CD4-positive, alpha-beta T cell treated with Interleukin-15 for 4 hours (primary cell): Measurements from ENCODE around the gene RELL2.

ENCODE experiments used
- DNase-seq: peaks from one replicate; pipeline ENCODE4 v3.0.0-alpha.2; 2020; ENCODE audit warnings: low spot score

Gene RELL2

DNA sequence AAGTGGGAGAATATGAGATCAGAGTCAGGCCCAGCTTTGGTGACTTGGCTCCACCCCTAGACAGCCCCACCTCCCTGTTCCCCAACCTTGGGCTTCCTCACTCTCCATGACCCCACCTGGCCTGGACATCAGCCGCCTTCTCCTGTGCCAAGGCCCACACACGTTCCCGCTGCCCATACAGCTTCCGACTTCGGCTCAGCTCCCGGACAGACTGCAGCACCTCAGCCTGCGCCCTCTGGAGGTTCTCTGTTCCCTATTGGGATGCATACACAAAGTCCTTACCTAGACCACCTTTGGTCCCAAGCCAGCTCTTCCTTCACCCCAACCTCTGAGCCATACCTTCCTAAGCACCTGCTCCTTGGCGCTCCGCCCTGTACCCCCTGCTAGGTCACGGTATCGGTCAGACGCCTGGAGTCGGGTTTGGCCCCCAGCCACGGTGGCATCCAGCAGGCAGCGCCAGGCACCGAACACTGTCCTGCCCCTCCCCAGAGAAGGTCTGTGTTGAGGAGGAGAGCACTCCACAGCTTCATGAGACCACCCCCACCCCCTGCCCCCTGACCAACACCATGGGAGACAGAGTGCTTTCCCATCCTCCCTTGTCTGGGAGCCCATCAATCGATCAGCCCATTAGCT is 12.4 kb downstream of the RELL2 start:
- DNase-seq: no peak

GRCh38 chr5:141649972-141650371 is 13.2 kb downstream of the RELL2 start:
- no peak for DNase-seq

DNA sequence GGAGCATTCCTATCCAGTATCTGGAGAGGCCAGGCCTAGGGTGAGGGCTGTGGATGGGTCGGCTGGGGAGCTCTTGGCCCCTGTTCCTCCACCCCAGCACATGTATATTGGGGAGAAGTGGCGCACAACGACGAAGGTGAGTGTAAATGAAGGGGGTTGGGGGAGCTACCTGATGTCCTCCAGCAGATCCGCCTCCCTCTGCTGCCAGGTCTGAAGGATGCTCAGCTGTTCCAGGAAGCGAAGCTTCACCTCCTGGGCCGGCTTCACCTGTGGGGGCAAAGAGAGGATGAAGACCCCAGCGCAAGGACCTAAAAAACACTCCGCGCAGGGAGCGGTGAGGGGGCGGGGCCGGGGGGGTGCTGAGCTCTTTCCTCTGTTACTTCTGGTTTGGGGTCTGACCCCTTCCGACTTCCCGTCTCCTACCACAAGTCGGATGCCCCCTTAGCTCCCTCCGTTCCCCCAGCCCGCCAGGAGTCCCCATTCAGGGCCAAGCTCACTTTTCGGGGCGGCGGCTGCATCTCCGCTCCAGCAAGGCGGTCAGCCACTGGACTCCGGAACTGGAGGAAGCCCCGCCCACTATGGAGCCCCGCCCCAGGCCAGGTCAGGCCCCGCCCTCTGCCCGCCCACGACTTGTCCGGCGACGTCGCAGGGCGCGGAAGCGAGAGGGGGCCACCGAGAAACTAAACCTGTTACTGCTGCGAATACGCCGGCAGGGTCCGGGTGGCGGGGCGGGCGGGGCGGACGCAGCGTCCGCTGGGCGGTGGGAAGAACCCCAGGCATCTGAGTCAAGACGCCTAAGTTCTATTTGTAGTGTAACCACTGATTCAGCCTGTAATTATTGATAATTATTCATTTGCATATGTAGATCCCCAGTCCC is 14.3 kb downstream of the RELL2 start, which contains the start of gene FCHSD1:
Gene FCHSD1 (minus strand): TSS at position 568 of the 877 bp plus-strand sequence. CDS start 50 bp downstream, at position 518.
- DNase-seq: peak; percentile 80

GRCh38 chr5:141651728-141652105 is 14.9 kb downstream of the RELL2 start:
- no peak for DNase-seq

DNA sequence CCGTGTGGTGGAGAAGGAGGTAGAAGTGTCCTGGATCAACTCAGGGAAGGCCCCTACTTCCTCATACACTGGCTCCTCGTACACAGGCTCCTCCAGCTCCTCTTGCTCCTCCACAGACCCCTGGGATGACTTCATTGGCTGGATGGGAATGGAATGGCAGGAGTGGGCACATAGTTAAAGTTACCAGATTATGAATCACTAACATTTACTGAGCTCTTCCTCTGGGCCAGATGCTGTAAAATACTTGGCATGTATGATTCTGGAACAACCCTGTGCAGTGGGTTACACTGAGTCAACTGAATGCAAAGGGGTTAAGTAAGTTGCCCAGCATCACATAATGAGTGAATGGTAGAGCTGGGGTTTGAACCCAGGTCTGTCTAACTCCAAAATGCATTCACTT is 17.5 kb downstream of the RELL2 start:
- DNase-seq: no peak

GRCh38 chr5:141655020-141655419 is 18.2 kb downstream of the RELL2 start:
- DNase-seq: no peak

DNA sequence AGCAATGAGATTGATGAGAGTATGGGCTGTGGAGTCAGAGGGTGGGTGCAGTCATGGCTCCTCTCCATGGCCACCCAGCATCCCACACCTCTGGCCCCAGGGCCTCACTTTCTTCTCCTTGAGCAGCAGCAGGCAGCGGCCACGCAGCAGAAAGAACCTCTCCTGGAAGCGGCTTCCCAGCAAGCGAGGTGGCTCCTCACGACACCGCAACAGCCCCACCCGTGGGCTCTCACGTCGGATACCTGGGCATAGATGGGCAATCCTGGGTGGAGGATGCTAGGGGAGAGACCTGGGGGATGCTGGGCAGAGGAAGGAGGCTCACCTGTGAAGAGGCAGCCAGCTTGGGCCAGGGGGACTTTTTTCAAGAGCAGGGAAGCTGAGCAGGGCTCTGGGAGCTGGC is 19.6 kb downstream of the RELL2 start:
- no peak for DNase-seq

DNA sequence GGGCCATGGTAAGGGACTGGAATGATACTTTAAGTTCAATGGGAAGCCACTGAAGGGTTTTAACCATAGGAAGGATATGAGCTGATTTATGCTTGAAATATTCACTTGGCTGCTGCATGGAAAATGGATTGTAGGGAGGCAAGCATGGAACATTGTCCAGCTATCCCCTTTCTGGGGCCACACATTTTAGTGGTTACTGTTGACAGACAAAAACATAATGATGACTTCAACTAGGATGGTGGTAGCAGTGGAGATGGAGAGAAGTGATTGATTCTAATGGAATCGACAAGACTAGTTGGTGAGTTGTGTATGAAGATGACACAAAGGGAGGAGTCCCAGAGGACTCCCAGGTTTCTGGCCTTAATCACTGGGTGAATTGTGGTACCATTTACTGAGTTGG is 20.6 kb downstream of the RELL2 start:
- no peak for DNase-seq

DNA sequence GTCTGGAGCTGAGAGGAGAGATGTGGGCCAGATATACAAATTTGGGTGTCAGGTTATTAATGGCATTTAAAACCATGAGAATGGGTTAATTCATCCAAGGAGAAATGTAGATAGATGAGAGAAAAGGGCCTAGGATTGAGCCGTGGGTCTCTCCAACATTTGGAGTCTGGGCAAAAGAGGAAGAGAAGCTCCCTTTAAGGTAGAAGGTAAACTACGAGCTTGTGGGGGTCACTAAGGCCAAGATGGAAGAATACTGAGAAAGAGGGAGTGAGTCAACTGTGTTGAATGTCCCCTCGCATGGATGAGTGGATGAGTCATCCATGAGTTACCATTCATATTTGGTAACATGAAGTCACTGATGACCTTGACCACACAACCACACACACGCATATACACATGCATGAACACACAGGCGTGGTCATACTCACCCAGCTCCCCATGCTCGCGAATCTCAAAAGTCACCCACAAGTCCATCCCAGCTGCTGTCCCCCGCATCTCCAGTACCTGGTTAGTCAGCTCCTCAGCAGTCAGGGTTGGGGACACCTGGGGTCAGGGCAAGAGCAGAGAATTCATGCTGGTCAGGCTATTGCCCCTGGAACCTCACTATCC is 21.2 kb downstream of the RELL2 start:
- no peak for DNase-seq

- no peak for DNase-seq
These were observed 25.2 kb downstream of the RELL2 start for GRCh38 chr5:141662028-141662427.

GRCh38 chr5:141663506-141663905 is 26.7 kb downstream of the RELL2 start:
- DNase-seq: no peak

- peak; percentile 68 for DNase-seq
These were observed 28.1 kb downstream of the RELL2 start for GRCh38 chr5:141664733-141665461.

GRCh38 chr5:141665995-141666940 is 29.5 kb downstream of the RELL2 start:
- no peak for DNase-seq

DNA sequence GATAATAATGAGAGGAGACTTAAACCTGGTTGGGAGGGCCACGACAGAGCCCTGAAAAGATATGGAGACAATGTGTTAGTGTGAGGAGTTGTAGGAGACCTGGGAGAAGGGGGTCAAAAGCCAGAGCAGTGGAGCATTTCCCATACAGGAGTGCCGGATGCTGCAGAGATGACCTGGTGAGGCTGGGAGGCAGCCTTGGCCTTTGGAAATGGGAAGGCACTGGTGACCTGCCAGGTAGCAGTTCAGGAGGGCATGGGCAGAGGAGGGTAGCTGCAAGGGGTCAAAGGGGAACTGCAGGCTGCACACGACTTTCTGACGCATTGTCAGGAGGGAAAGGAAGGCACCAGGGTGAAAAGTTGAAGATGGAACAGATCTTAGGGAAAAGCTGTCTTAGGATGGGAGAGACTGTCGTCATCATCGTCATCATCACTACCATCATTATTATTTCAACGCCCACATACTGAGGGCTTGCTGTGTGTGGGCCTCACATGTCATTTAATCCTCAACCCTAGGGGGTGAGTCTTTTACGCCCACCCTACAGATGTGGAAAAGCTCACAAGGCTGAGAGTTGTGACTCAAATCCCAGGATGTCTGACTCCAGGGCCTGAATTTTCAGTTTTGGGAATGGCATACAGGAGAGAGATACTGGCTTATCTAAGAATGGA is 31.9 kb downstream of the RELL2 start:
- DNase-seq: no peak

GRCh38 chr5:141669520-141669919 is 32.7 kb downstream of the RELL2 start:
- DNase-seq: no peak

GRCh38 chr5:141672071-141672840 is 35.5 kb downstream of the RELL2 start:
- no peak for DNase-seq

- no peak for DNase-seq
These were observed 36.3 kb downstream of the RELL2 start for GRCh38 chr5:141672841-141673813.

DNA sequence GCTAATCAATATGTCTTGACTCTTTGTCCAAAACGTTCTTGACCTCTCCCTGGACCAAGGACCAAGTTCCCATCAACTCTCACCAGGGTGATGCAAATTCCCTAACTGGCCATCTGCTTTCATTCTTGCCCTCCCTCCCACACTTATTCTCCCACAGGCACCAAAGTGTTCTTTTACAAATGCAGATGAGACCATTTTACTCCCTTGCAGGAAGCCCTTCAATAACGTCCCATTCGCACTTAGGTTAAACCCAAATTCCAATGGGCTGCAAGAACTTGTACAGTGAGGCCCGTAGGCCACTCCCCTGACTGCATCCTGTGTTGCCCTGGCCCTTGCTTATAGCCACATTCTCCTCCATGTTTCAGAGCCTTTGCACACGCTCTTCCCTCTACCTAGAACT is 38.0 kb downstream of the RELL2 start:
- DNase-seq: no peak

DNA sequence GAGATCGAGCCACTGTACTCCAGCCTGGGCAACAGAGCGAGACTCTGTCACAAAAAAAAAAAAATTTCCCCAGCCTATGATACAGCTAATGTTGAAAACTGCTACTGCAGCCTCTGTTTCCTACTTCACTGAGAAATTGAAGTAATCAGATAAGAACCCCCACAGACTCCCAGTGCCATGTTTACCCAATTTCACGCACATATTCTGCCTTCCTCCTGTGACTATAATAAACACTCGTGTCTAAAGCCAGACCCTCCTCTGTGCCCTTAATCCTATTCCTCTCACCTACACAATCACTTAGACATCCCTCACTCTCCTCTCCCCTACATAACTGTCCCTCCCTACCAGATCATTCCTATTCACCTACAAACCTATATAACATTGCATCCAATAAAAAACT is 38.9 kb downstream of the RELL2 start:
- no peak for DNase-seq
